Caco-2 (cell line): ENCODE data around the gene NOX4. TPM values are rescaled to one million over a fixed set of nuclear protein-coding genes. Genes with fewer than 3 reads are reported as not detected.

Source experiments
- BruUV-seq: library from RNA; stranded (reverse); fragments of 400-500 nt; replicated peaks from 2 replicates; lab custom pipeline; 2021; lab: Mats Ljungman, UMichigan
- CTCF ChIA-PET: fragments of 300-600 bp; sonication (Branson Sonifier 250); formaldehyde crosslinking; loops from one replicate; lab custom pipeline; 2022; ENCODE audit warnings: antibody characterized with exemption; lab: Charles Lee
- POLR2A ChIA-PET: fragments of 300-600 bp; sonication (Branson Sonifier 250); formaldehyde crosslinking; loops from one replicate; lab custom pipeline; 2022; ENCODE audit warnings: antibody characterized with exemption; lab: Charles Lee
- DNase-seq, 2 experiments: peaks; one replicate each; pipeline versions ENCODE4 v3.0.0 to v3.0.0-alpha.2; 2020 to 2022
- H3K27me3 ChIP-seq: replicated peaks from 2 replicates; pipeline ENCODE4 v1.6.0; 2011; ENCODE audit warnings: low read length; ENCODE audit not compliant: control insufficient read depth, insufficient read depth
- H3K36me3 ChIP-seq: 2 replicates; pipeline ENCODE4 v1.5.1; 2011; ENCODE audit warnings: low read length; ENCODE audit not compliant: control insufficient read depth, insufficient read depth
- H3K4me1 ChIP-seq: fragments of 250-450 bp; sonication (Bioruptor Pico); 2 replicates; pipeline ENCODE4 v1.5.1; 2020; ENCODE audit warnings: mild to moderate bottlenecking
- H3K4me3 ChIP-seq: 2 replicates; pipeline ENCODE4 v1.5.1; 2011; ENCODE audit warnings: low read depth, mild to moderate bottlenecking, control low read depth, low read length
- H3K9me3 ChIP-seq: fragments of 250-450 bp; sonication (Bioruptor Pico); 2 replicates; pipeline ENCODE4 v1.5.1; 2020; ENCODE audit warnings: mild to moderate bottlenecking, moderate library complexity
- H3K27ac Mint-ChIP-seq: one replicate; pipeline ENCODE4 v1.8.0; 2022; ENCODE audit warnings: mixed read lengths; ENCODE audit not compliant: unreplicated experiment
- H3K27me3 Mint-ChIP-seq: one replicate; pipeline ENCODE4 v1.8.0; 2022; ENCODE audit warnings: mixed read lengths; ENCODE audit not compliant: insufficient read depth, unreplicated experiment
- H3K36me3 Mint-ChIP-seq: one replicate; pipeline ENCODE4 v1.8.0; 2022; ENCODE audit warnings: mild to moderate bottlenecking, mixed read lengths; ENCODE audit not compliant: insufficient read depth, unreplicated experiment
- H3K4me1 Mint-ChIP-seq: one replicate; pipeline ENCODE4 v1.8.0; 2022; ENCODE audit warnings: low read depth, mixed read lengths; ENCODE audit not compliant: unreplicated experiment
- H3K4me3 Mint-ChIP-seq: one replicate; pipeline ENCODE4 v1.8.0; 2022; ENCODE audit warnings: mild to moderate bottlenecking, moderate library complexity, mixed read lengths; ENCODE audit not compliant: unreplicated experiment
- H3K9me3 Mint-ChIP-seq: one replicate; pipeline ENCODE4 v1.8.0; 2022; ENCODE audit warnings: mixed read lengths; ENCODE audit not compliant: unreplicated experiment
- CTCF ChIP-seq, 2 experiments: fragments of 200-600 bp in 1 of 2; IDR thresholded peaks; 1 replicate in 1 of 2; 2 replicates in 1 of 2; pipeline versions ENCODE4 v1.5.1 to v1.8.0; 2011 to 2022; ENCODE audit warnings: antibody characterized with exemption in 1 of 2, control low read depth in 1 of 2, inconsistent platforms in 1 of 2, low read depth in 1 of 2, low read length in 1 of 2, mild to moderate bottlenecking in 1 of 2, moderate library complexity in 1 of 2; ENCODE audit not compliant: insufficient read depth in 1 of 2, severe bottlenecking in 1 of 2, unreplicated experiment in 1 of 2
- intact Hi-C: fragments of 100-400 bp; cut with micrococcal nuclease; formaldehyde crosslinking; loops from one replicate; pipeline ENCODE4 v1.10.0; 2022; ENCODE audit not compliant: unreplicated experiment
- total RNA-seq: library from RNA; stranded (reverse); gene quantifications from 2 replicates; pipeline ENCODE4 v1.2.3, GENCODE V29; 2022

Gene NOX4
- total RNA-seq, 1 experiment from 2014 or later: not detected

GRCh38 chr11:89447845-89448244 is 43.3 kb downstream of the NOX4 start:
- peaks cover 3% of the 10 kb centered on the region for H3K27me3 Mint-ChIP-seq
- DNase-seq: no peak
- BruUV-seq: no TSS peak
- Histone ChIP-seq H3K4me1 (no peaks in the 10 kb centered on the region), H3K36me3 (no peaks in the 10 kb centered on the region), H3K4me3 (no peak overlapping the region), H3K27me3 (no peaks in the 10 kb centered on the region), H3K9me3 (no peaks in the 10 kb centered on the region)
- H3K36me3 Mint-ChIP-seq: no peaks in the 10 kb centered on the region
- H3K27ac Mint-ChIP-seq: no peak overlapping the region
- intact Hi-C loops: no loop called here
- POLR2A ChIA-PET: no interaction called here
- no peaks in the 10 kb centered on the region for H3K9me3 Mint-ChIP-seq
- no peak for TF ChIP-seq CTCF (IDR thresholded peaks at IDR 0.05; ENCODE audit: insufficient read depth in 1 of 2, low read depth in 1 of 2, low read length in 1 of 2, severe bottlenecking in 1 of 2, unreplicated experiment in 1 of 2)
- H3K4me1 Mint-ChIP-seq: no peaks in the 10 kb centered on the region
- CTCF ChIA-PET: no interaction called here
- H3K4me3 Mint-ChIP-seq: no peak overlapping the region

- no peak overlapping the region for H3K4me3 ChIP-seq
- Mint-ChIP-seq H3K36me3 (no peaks in the 10 kb centered on the region), H3K4me3 (no peak overlapping the region), H3K27ac (no peak overlapping the region), H3K9me3 (no peaks in the 10 kb centered on the region), H3K4me1 (no peaks in the 10 kb centered on the region), H3K27me3 (peaks cover 10% of the 10 kb centered on the region)
- no peak for TF ChIP-seq CTCF (IDR thresholded peaks at IDR 0.05; ENCODE audit: insufficient read depth in 1 of 2, low read depth in 1 of 2, low read length in 1 of 2, severe bottlenecking in 1 of 2, unreplicated experiment in 1 of 2)
- intact Hi-C loops: loop anchor here (5.0 kb wide), 1 partner anchor 49 kb away; the partner anchor contains the start of gene NOX4
- no peaks in the 10 kb centered on the region for H3K27me3 ChIP-seq
- ChIA-PET CTCF (no interaction called here), POLR2A (no interaction called here)
- no peak for DNase-seq
- no peaks in the 10 kb centered on the region for H3K4me1 ChIP-seq
- no TSS peak for BruUV-seq
- no peaks in the 10 kb centered on the region for H3K9me3 ChIP-seq
- no peaks in the 10 kb centered on the region for H3K36me3 ChIP-seq
Measured at GRCh38 chr11:89443361-89444322, 47.5 kb downstream of the NOX4 start.

- no peak overlapping the region for H3K4me3 ChIP-seq
- no peak overlapping the region for H3K4me3 Mint-ChIP-seq
- no peaks in the 10 kb centered on the region for H3K36me3 Mint-ChIP-seq
- TF ChIP-seq CTCF (IDR thresholded peaks at IDR 0.05; ENCODE audit: insufficient read depth in 1 of 2, low read depth in 1 of 2, low read length in 1 of 2, severe bottlenecking in 1 of 2, unreplicated experiment in 1 of 2): no peak
- ChIA-PET POLR2A (no interaction called here), CTCF (no interaction called here)
- H3K27me3 ChIP-seq: no peaks in the 10 kb centered on the region
- intact Hi-C loops: loop anchor here (5.0 kb wide), 1 partner anchor 50 kb away; the partner anchor contains the start of gene NOX4
- H3K9me3 ChIP-seq: no peaks in the 10 kb centered on the region
- DNase-seq: no peak
- BruUV-seq: no TSS peak
- peaks cover 10% of the 10 kb centered on the region for H3K27me3 Mint-ChIP-seq
- H3K4me1 Mint-ChIP-seq: no peaks in the 10 kb centered on the region
- no peaks in the 10 kb centered on the region for H3K4me1 ChIP-seq
- H3K27ac Mint-ChIP-seq: no peak overlapping the region
- H3K9me3 Mint-ChIP-seq: no peaks in the 10 kb centered on the region
- H3K36me3 ChIP-seq: no peaks in the 10 kb centered on the region
Measured at GRCh38 chr11:89442801-89443200, 48.4 kb downstream of the NOX4 start.
